GM12878 (cell line): ENCODE data around the gene LYRM4. TPM values are rescaled to one million over a fixed set of nuclear protein-coding genes. Genes with fewer than 3 reads are reported as not detected.

Source experiments
- ATAC-seq: fragments of 200-7000 bp; cut with Tn5 transposase; 3 replicates; pipeline ENCODE4 v1.9.1; 2020; ENCODE audit warnings: mild to moderate bottlenecking, moderate library complexity
- BruUV-seq: library from RNA; stranded (reverse); fragments of 400-500 nt; replicated peaks from 2 replicates; lab custom pipeline; 2021; lab: Mats Ljungman, UMichigan
- CTCF ChIA-PET: fragments of 300-600 bp; sonication (Branson Sonifier 250); formaldehyde crosslinking; extraction: SDS; loops from one replicate; lab custom pipeline; 2021; ENCODE audit warnings: inconsistent platforms; lab: Yijun Ruan, JAX
- POLR2A ChIA-PET: fragments of 350-600 bp; formaldehyde crosslinking; extraction: SDS; loops from one replicate; lab custom pipeline; 2021; ENCODE audit warnings: inconsistent platforms; lab: Charles Lee
- RAD21 ChIA-PET: fragments of 300-600 bp; sonication (Branson Sonifier 250); formaldehyde crosslinking; loops from one replicate; lab custom pipeline; 2023; ENCODE audit warnings: antibody characterized with exemption; ENCODE audit not compliant: unreplicated experiment; lab: Charles Lee
- SMC1A ChIA-PET: fragments of 300-600 bp; sonication (Branson Sonifier 250); formaldehyde crosslinking; loops from one replicate; lab custom pipeline; 2023; ENCODE audit not compliant: unreplicated experiment, uncharacterized antibody; lab: Charles Lee
- DNase-seq: peaks from one replicate; pipeline ENCODE4 v3.0.0-alpha.2; 2011; ENCODE audit warnings: low read depth, low spot score
- FAIRE-seq: peaks from 3 replicates; lab custom pipeline; 2011; peaks lifted over from hg19 to GRCh38; lab: Jason Lieb, UNC
- H2AFZ ChIP-seq: 2 replicates; pipeline ENCODE4 v1.6.0; 2011; ENCODE audit warnings: low read depth, low read length, control low read depth; ENCODE audit not compliant: control insufficient read depth
- H3K27ac ChIP-seq: 2 replicates; pipeline ENCODE4 v1.5.1; 2011; ENCODE audit warnings: control low read depth; ENCODE audit not compliant: control insufficient read depth, insufficient read depth
- H3K27me3 ChIP-seq, 2 experiments: replicated peaks in 1 of 2; 2 replicates each; pipeline versions ENCODE4 v1.6.0 to v1.6.1; 2011; ENCODE audit warnings: low read length in 1 of 2; ENCODE audit not compliant: control insufficient read depth in 2 of 2, insufficient read depth in 2 of 2
- H3K36me3 ChIP-seq, 2 experiments: 2 replicates each; pipeline ENCODE4 v1.5.1; 2011; ENCODE audit warnings: low read length in 1 of 2; ENCODE audit not compliant: control insufficient read depth in 2 of 2, insufficient read depth in 2 of 2
- H3K4me1 ChIP-seq: 2 replicates; pipeline ENCODE4 v1.6.1; 2011; ENCODE audit warnings: mild to moderate bottlenecking, low read length, moderate library complexity, mixed read lengths; ENCODE audit not compliant: control insufficient read depth, insufficient read depth
- H3K4me2 ChIP-seq: 2 replicates; pipeline ENCODE4 v1.6.0; 2011; ENCODE audit warnings: control low read depth; ENCODE audit not compliant: control insufficient read depth, insufficient read depth
- H3K4me3 ChIP-seq: fragments of 200-600 bp; sonication (generic); 2 replicates; pipeline ENCODE4 v1.5.1; 2016
- H3K79me2 ChIP-seq: 2 replicates; pipeline ENCODE4 v1.6.0; 2011; ENCODE audit warnings: low read length; ENCODE audit not compliant: control insufficient read depth, insufficient read depth
- H3K9ac ChIP-seq: 2 replicates; pipeline ENCODE4 v1.8.0; 2011; ENCODE audit warnings: low read length, control low read depth, mixed read lengths; ENCODE audit not compliant: control insufficient read depth, insufficient read depth
- H3K9me3 ChIP-seq: replicated peaks from 3 replicates; pipeline ENCODE4 v1.5.1; 2011; ENCODE audit warnings: mild to moderate bottlenecking, low read length; ENCODE audit not compliant: control insufficient read depth, insufficient read depth
- H4K20me1 ChIP-seq: 2 replicates; pipeline ENCODE4 v1.6.0; 2011; ENCODE audit not compliant: control insufficient read depth, insufficient read depth
- BACH1 ChIP-seq: fragments of 450-650 bp; IDR thresholded peaks from 2 replicates; pipeline ENCODE4 v1.6.1; 2017; ENCODE audit warnings: mild to moderate bottlenecking, borderline replicate concordance
- BHLHE40 ChIP-seq, 2 experiments: fragments of 450-650 bp in 1 of 2; IDR thresholded peaks; 2 replicates each; pipeline ENCODE4 v1.6.1; 2011 to 2017; ENCODE audit warnings: low read depth in 2 of 2, borderline replicate concordance in 1 of 2, improper control_type of control experiment in 1 of 2, low read length in 1 of 2, mild to moderate bottlenecking in 1 of 2
- BRCA1 ChIP-seq: IDR thresholded peaks from 2 replicates; pipeline ENCODE4 v1.6.1; 2011; ENCODE audit warnings: low read depth, low read length, improper control_type of control experiment
- GATAD2B ChIP-seq: fragments of 450-650 bp; conservative IDR thresholded peaks from 2 replicates; pipeline ENCODE4 v1.6.1; 2017; ENCODE audit warnings: low read depth, mild to moderate bottlenecking, moderate library complexity
- HDAC2 ChIP-seq: fragments of 200-600 bp; sonication (generic); IDR thresholded peaks from 2 replicates; pipeline ENCODE4 v1.6.1; 2017
- WGBS: methylation state at CpG from one replicate; pipeline ENCODE4 v1.1.6; 2016; ENCODE audit warnings: low lambda C conversion rate; ENCODE audit not compliant: insufficient replicate concordance, insufficient coverage; ENCODE audit errors: missing lambda C conversion rate; 5-methylcytosine and 5-hydroxymethylcytosine counted together
- in situ Hi-C: fragments of 300-500 bp; cut with MboI; formaldehyde crosslinking; loops from 9 replicates; pipeline ENCODE4 v1.14.3; 2018; ENCODE audit warnings: mixed read lengths
- intact Hi-C: fragments of 100-400 bp; cut with micrococcal nuclease; formaldehyde crosslinking; loops from one replicate; pipeline ENCODE4 v1.14.2; 2022; ENCODE audit not compliant: unreplicated experiment
- polyA plus RNA-seq, 11 experiments: library from polyadenylated mRNA; depleted of rRNA in 4 of 11; unstranded in 6 of 11; stranded (reverse) in 5 of 11; fragments of >200 nt; fragmentation: Nextera tagmentation in 4 of 11; fragmentation: Illumina TruSeq in 1 of 11; extraction: Ambion mirVana in 4 of 11; extraction: Trizol in 1 of 11; gene quantifications; 1 replicate in 1 of 11; 2 replicates in 10 of 11; pipeline versions ENCODE4 v1.2.1 to v1.2.3, GENCODE V29; 2011 to 2016; ENCODE audit warnings: inconsistent platforms in 2 of 11, missing spikeins in 2 of 11, low read depth in 1 of 11
- total RNA-seq, 4 experiments: library from RNA; depleted of rRNA in 3 of 4; stranded (reverse); fragments of >200 nt in 3 of 4; fragmentation: Illumina TruSeq in 1 of 4; extraction: Trizol in 1 of 4; gene quantifications; 2 replicates each; pipeline versions ENCODE4 v1.2.1 to v1.2.3, GENCODE V29; 2013 to 2021

LYRM4 gene
- total and polyA plus RNA-seq, 10 of the 15 experiments (the other 5 are each of a cell fraction or from before 2014, with no cell fraction given): 32.7 to 66.8 (median 44.0) TPM

DNA sequence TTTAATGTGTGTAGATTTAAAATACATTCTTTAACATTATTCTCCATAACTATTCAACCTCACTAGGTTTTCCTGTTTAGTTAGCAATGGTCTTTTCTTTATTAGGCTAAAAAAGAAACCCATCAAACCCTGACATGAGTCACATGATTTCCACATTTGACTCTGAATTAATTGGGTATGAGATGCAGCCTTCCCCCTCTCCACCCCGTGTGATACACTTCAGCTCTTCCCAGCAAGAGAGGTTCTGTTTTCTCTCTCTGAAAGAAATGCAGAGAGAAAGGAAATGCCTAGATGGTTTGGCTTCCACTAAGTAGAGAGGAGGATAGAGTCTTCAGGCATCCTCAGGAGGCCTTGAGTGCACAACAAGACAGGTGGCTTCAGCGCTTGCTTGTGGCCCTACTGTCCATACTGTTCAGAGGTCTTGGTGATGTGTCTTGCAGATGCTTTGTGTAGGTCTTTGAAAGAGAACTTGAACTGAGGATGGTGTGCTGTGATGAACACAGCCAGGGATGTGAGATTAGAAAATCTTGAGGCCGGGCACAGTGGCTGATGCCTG lies 17.9 kb upstream of the LYRM4 start:
- Histone ChIP-seq H3K4me2 (peak overlapping the region; percentile 66), H2AFZ (peak overlapping the region; percentile 73; the same call in 1 of the 2 replicates), H4K20me1 (no peaks in the 10 kb centered on the region), H3K4me3 (no peak overlapping the region), H3K27me3 (no peaks in the 10 kb centered on the region), H3K36me3 (no peaks in the 10 kb centered on the region; a peak in 1 of 4 replicates), H3K79me2 (no peaks in the 10 kb centered on the region; the same call in none of the 2 replicates), H3K4me1 (peaks cover 21% of the 10 kb centered on the region), H3K9ac (no peak overlapping the region), H3K9me3 (no peaks in the 10 kb centered on the region), H3K27ac (peak overlapping the region; percentile 28)
- intact Hi-C loops (loop anchor here (1.0 kb wide), 2 partner anchors 17 to 24 kb away; partner anchors contain the start of gene FARS2), in situ Hi-C loops (no loop called here)
- SMC1A ChIA-PET: interaction anchor here (0.7 to 2.2 kb wide), 7 partner anchors 12 to 135 kb away, joined by 3 to 22 read pairs (median 3); no protein-coding TSS in a partner anchor
- BruUV-seq: no TSS peak
- ATAC-seq (peak; percentile 48), FAIRE-seq (no peak), DNase-seq (no peak)
- WGBS: 0% methylated on average over 3 of the region's 3 CpGs
- RAD21 ChIA-PET: interaction anchor here (1.0 to 3.0 kb wide), 3 partner anchors 12 to 24 kb away, joined by 3 to 13 read pairs (median 5); no protein-coding TSS in a partner anchor
- TF ChIP-seq BHLHE40 (IDR thresholded peaks at IDR 0.05; ENCODE audit: borderline replicate concordance in 1 of 2, low read depth in 2 of 2, low read length in 1 of 2): 0 out of 4 replicates have a peak, but pooled peaks of 1 of the 2 experiments have one; percentile 10
- no peak for TF ChIP-seq BRCA1
- TF ChIP-seq GATAD2B: no peak
- TF ChIP-seq BACH1: no peak
- TF ChIP-seq HDAC2: no peak
- CTCF ChIA-PET: interaction anchor here (0.6 to 3.6 kb wide), 4 partner anchors 12 to 114 kb away, joined by 3 to 19 read pairs (median 4); no protein-coding TSS in a partner anchor
- POLR2A ChIA-PET: interaction anchor here (0.6 to 1.6 kb wide), 2 partner anchors 12 to 26 kb away, joined by 3 to 7 read pairs; no protein-coding TSS in a partner anchor
